HepG2 (cell line): ENCODE measurements around the gene ZIM2. TPM values are rescaled to one million over a fixed set of nuclear protein-coding genes. Genes with fewer than 3 reads are reported as not detected.
A peak's percentile ranks its signal among the peaks of the same experiment; 100 is the strongest.

Experiments
- ATAC-seq: fragments of 200-7000 bp; cut with Tn5 transposase; 3 replicates; pipeline ENCODE4 v1.9.1; 2020; ENCODE audit warnings: mild to moderate bottlenecking, moderate library complexity
- BruUV-seq: library from RNA; stranded (reverse); fragments of 400-500 nt; replicated peaks from 2 replicates; lab custom pipeline; 2021; lab: Mats Ljungman, UMichigan
- CTCF ChIA-PET: fragments of 300-600 bp; formaldehyde crosslinking; extraction: SDS; loops from one replicate; lab custom pipeline; 2021; ENCODE audit warnings: low total read pairs, inconsistent platforms, low intra/inter-chr PET ratio; lab: Yijun Ruan, JAX
- POLR2A ChIA-PET: fragments of 350-600 bp; sonication (Branson Sonifier 250); formaldehyde crosslinking; loops from one replicate; lab custom pipeline; 2020; ENCODE audit warnings: antibody characterized with exemption, inconsistent platforms; lab: Yijun Ruan, JAX
- DNase-seq: peaks from one replicate; pipeline ENCODE4 v3.0.0-alpha.2; 2015; ENCODE audit warnings: low spot score
- FAIRE-seq: peaks from 3 replicates; lab custom pipeline; 2011; peaks lifted over from hg19 to GRCh38; lab: Jason Lieb, UNC
- H2AFZ ChIP-seq: one replicate; pipeline ENCODE4 v1.6.1; 2011; ENCODE audit warnings: low read length, inconsistent platforms
- H3K27ac ChIP-seq: fragments of 300-600 bp; 3 replicates; pipeline ENCODE4 v1.8.0; 2011; ENCODE audit warnings: mixed run types, mild to moderate bottlenecking, mixed read lengths, low read length, inconsistent platforms; ENCODE audit not compliant: insufficient read depth; ENCODE audit errors: extremely low read length
- H3K27me3 ChIP-seq, 2 experiments: fragments of 200-600 bp in 1 of 2; 2 replicates in 1 of 2; 3 replicates in 1 of 2; pipeline versions ENCODE4 v1.6.0 to v1.8.0; 2011; ENCODE audit warnings: low read length in 2 of 2, mild to moderate bottlenecking in 2 of 2, moderate library complexity in 2 of 2, inconsistent platforms in 1 of 2; ENCODE audit not compliant: insufficient read depth in 2 of 2, control insufficient read depth in 1 of 2
- H3K36me3 ChIP-seq, 2 experiments: fragments of 200-600 bp in 1 of 2; replicated peaks in 1 of 2; 2 replicates in 1 of 2; 3 replicates in 1 of 2; pipeline versions ENCODE4 v1.5.1 to v1.8.0; 2011; ENCODE audit warnings: low read length in 2 of 2, inconsistent platforms in 1 of 2; ENCODE audit not compliant: insufficient read depth in 2 of 2, control insufficient read depth in 1 of 2
- H3K4me1 ChIP-seq: 2 replicates; pipeline ENCODE4 v1.5.1; 2012; ENCODE audit warnings: low read length, inconsistent platforms; ENCODE audit not compliant: insufficient read depth
- H3K4me2 ChIP-seq: 2 replicates; pipeline ENCODE4 v1.6.0; 2011; ENCODE audit warnings: low read depth, low read length, inconsistent platforms
- H3K4me3 ChIP-seq, 3 experiments: fragments of 200-600 bp in 1 of 3; sonication (generic), shearing (Covaris generic) in 1 of 3; replicated peaks in 1 of 3; 2 replicates each; pipeline ENCODE4 v1.5.1; 2011 to 2016; ENCODE audit warnings: low read length in 3 of 3, inconsistent platforms in 2 of 3, low read depth in 2 of 3, mild to moderate bottlenecking in 2 of 3, control low read depth in 1 of 3, mixed read lengths in 1 of 3; ENCODE audit not compliant: insufficient read depth in 1 of 3
- H3K79me2 ChIP-seq: one replicate; pipeline ENCODE4 v1.6.1; 2011; ENCODE audit warnings: low read length, inconsistent platforms; ENCODE audit not compliant: insufficient read depth
- H3K9ac ChIP-seq: 2 replicates; pipeline ENCODE4 v1.6.0; 2011; ENCODE audit warnings: mild to moderate bottlenecking, low read depth, low read length, inconsistent platforms; ENCODE audit not compliant: insufficient read depth
- H3K9me3 ChIP-seq: 2 replicates; pipeline ENCODE4 v1.5.1; 2012; ENCODE audit warnings: mild to moderate bottlenecking, low read length
- H4K20me1 ChIP-seq: 2 replicates; pipeline ENCODE4 v1.6.0; 2011; ENCODE audit warnings: inconsistent platforms, mild to moderate bottlenecking, low read length, moderate library complexity; ENCODE audit not compliant: insufficient read depth
- AGO2 ChIP-seq: fragments of 200-400 bp; formaldehyde crosslinking; optimal IDR thresholded peaks from 2 replicates; pipeline ENCODE3; 2017; ENCODE audit warnings: mild to moderate bottlenecking, low read depth, low read length, moderate library complexity
- BCL3 ChIP-seq: sonication (generic); formaldehyde crosslinking; IDR thresholded peaks from 2 replicates; pipeline ENCODE4 v1.5.1; 2020; ENCODE audit warnings: mild to moderate bottlenecking, missing genetic modification reagents, moderate library complexity
- GATAD2A ChIP-seq: IDR thresholded peaks from 2 replicates; pipeline ENCODE4 v1.6.1; 2016
- GZF1 ChIP-seq: sonication (generic); formaldehyde crosslinking; IDR thresholded peaks from 2 replicates; pipeline ENCODE4 v1.5.1; 2020; ENCODE audit warnings: mild to moderate bottlenecking, missing genetic modification reagents
- KDM1A ChIP-seq: IDR thresholded peaks from 2 replicates; pipeline ENCODE4 v1.6.1; 2016; ENCODE audit warnings: missing compliant biosample characterization
- KMT2B ChIP-seq: IDR thresholded peaks from 2 replicates; pipeline ENCODE4 v1.6.1; 2016; ENCODE audit warnings: missing genetic modification reagents, missing compliant biosample characterization
- MIER3 ChIP-seq: IDR thresholded peaks from 2 replicates; pipeline ENCODE4 v1.6.1; 2016; ENCODE audit warnings: missing compliant biosample characterization, borderline replicate concordance
- MXD3 ChIP-seq: IDR thresholded peaks from 2 replicates; pipeline ENCODE4 v1.6.1; 2016; ENCODE audit warnings: mild to moderate bottlenecking, missing biosample characterization, missing genetic modification reagents
- POLR2A ChIP-seq, 2 experiments: IDR thresholded peaks; 2 replicates each; pipeline ENCODE4 v1.6.1; 2011; ENCODE audit warnings: low read depth in 2 of 2, low read length in 2 of 2, mild to moderate bottlenecking in 1 of 2, moderate library complexity in 1 of 2; ENCODE audit not compliant: insufficient read depth in 1 of 2
- PTBP1 ChIP-seq: fragments of 200-400 bp; formaldehyde crosslinking; IDR thresholded peaks from 2 replicates; pipeline ENCODE4 v1.6.1; 2018; ENCODE audit warnings: low read length, low read depth; ENCODE audit not compliant: poor library complexity, severe bottlenecking
- SIN3B ChIP-seq: fragments of 150-350 bp; IDR thresholded peaks from 2 replicates; pipeline ENCODE4 v1.6.1; 2014; ENCODE audit warnings: low read length
- ZFP90 ChIP-seq: sonication (generic); formaldehyde crosslinking; IDR thresholded peaks from 2 replicates; pipeline ENCODE4 v1.8.0; 2022; ENCODE audit warnings: missing genetic modification reagents, mild to moderate bottlenecking, inconsistent platforms, borderline replicate concordance
- ZFX ChIP-seq: sonication (generic); formaldehyde crosslinking; IDR thresholded peaks from 2 replicates; pipeline ENCODE4 v1.4.0; 2020; ENCODE audit warnings: mild to moderate bottlenecking, low read depth, missing genetic modification reagents, moderate library complexity
- ZNF558 ChIP-seq: sonication (generic); formaldehyde crosslinking; IDR thresholded peaks from 2 replicates; pipeline ENCODE4 v1.9.0; 2022; ENCODE audit warnings: mild to moderate bottlenecking, missing genetic modification reagents, borderline replicate concordance
- ZNF589 ChIP-seq: sonication (generic); formaldehyde crosslinking; conservative IDR thresholded peaks from 2 replicates; pipeline ENCODE4 v1.8.0; 2022; ENCODE audit warnings: mild to moderate bottlenecking, moderate library complexity, missing genetic modification reagents
- ZNF687 ChIP-seq: sonication (generic); formaldehyde crosslinking; IDR thresholded peaks from 2 replicates; pipeline ENCODE4 v1.5.1; 2020; ENCODE audit warnings: mild to moderate bottlenecking, missing genetic modification reagents, moderate library complexity
- ZNF792 ChIP-seq: IDR thresholded peaks from 2 replicates; pipeline ENCODE4 v1.6.1; 2016
- WGBS: methylation state at CpG from one replicate; pipeline ENCODE4 v1.1.6; 2017; ENCODE audit warnings: low lambda C conversion rate; 5-methylcytosine and 5-hydroxymethylcytosine counted together
- in situ Hi-C: cut with HindIII; loops from 2 replicates; pipeline ENCODE4 v1.10.0; 2017; ENCODE audit warnings: low pct_unique_long_range_greater_than_20kb; ENCODE audit not compliant: extremely low pct_ligation_motif_present
- intact Hi-C: fragments of 100-400 bp; cut with micrococcal nuclease; formaldehyde crosslinking; loops from one replicate; pipeline ENCODE4 v1.10.0; 2022; ENCODE audit not compliant: unreplicated experiment
- polyA plus RNA-seq, 8 experiments: library from polyadenylated mRNA; depleted of rRNA in 3 of 8; stranded (reverse) in 7 of 8; unstranded in 1 of 8; fragments of >200 nt; fragmentation: Illumina TruSeq in 4 of 8; extraction: Trizol in 4 of 8; gene quantifications; 2 replicates each; pipeline versions ENCODE4 v1.2.1 to v1.2.3, GENCODE V29; 2011 to 2016; ENCODE audit warnings: low read depth in 4 of 8, missing spikeins in 1 of 8, mixed read lengths in 1 of 8; ENCODE audit not compliant: insufficient read depth in 1 of 8
- total RNA-seq, 5 experiments: library from RNA; depleted of rRNA; stranded (reverse); fragments of >200 nt; fragmentation: Illumina TruSeq; extraction: Trizol; gene quantifications; 2 replicates each; pipeline ENCODE4 v1.2.3, GENCODE V29; 2016; ENCODE audit warnings: low read depth in 1 of 5

Gene ZIM2
- total and polyA plus RNA-seq, 2 of the 13 experiments (the other 11 are each of a cell fraction or from before 2014, with no cell fraction given): 7.2 to 10.3 TPM

- Histone ChIP-seq H3K4me3 (no peak overlapping the region), H2AFZ (no peak overlapping the region), H4K20me1 (peaks cover 71% of the 10 kb centered on the region), H3K4me1 (peaks cover 13% of the 10 kb centered on the region; the same call in 1 of the 2 replicates), H3K9ac (no peak overlapping the region), H3K4me2 (peak overlapping the region; percentile 21; the same call in 1 of the 2 replicates), H3K9me3 (no peaks in the 10 kb centered on the region), H3K79me2 (peaks cover 10% of the 10 kb centered on the region), H3K27me3 (no peaks in the 10 kb centered on the region), H3K36me3 (peaks cover 32 to 95% of the 10 kb centered on the region in 2 experiments), H3K27ac (no peak overlapping the region)
- ATAC-seq: peak; percentile 14; the same call in 2 of the 3 replicates
- no peak for DNase-seq
- WGBS: 50% methylated on average over 4 of the region's 6 CpGs
- POLR2A ChIA-PET: no interaction called here
- BruUV-seq: no TSS peak
- 0 out of 2 replicates have a peak, but pooled peaks have one; percentile 9 for TF ChIP-seq ZNF558
- no peak for TF ChIP-seq PTBP1
- no peak for TF ChIP-seq SIN3B
- no peak for TF ChIP-seq ZFP90 (CRISPR knock-in tag)
- no peak for TF ChIP-seq ZNF792
- no peak for TF ChIP-seq KDM1A (CRISPR knock-in tag)
- peak; percentile 43 for TF ChIP-seq AGO2
- TF ChIP-seq GATAD2A (CRISPR knock-in tag): no peak
- TF ChIP-seq GZF1 (CRISPR knock-in tag): no peak
- TF ChIP-seq ZNF589 (CRISPR knock-in tag): no peak
- TF ChIP-seq MXD3: no peak
- TF ChIP-seq KMT2B (CRISPR knock-in tag): no peak
- TF ChIP-seq ZNF687: peak; percentile 27; the same call in 1 of the 2 replicates
- 0 out of 2 replicates have a peak, but pooled peaks have one; percentile 10 for TF ChIP-seq ZFX (CRISPR knock-in tag)
- 0 out of 4 replicates have a peak, but pooled peaks of 1 of the 2 experiments have one; percentile 10 for TF ChIP-seq POLR2A (IDR thresholded peaks at IDR 0.05; ENCODE audit: insufficient read depth in 1 of 2, low read depth in 2 of 2, low read length in 2 of 2)
- TF ChIP-seq BCL3 (CRISPR knock-in tag): no peak
- no peak for TF ChIP-seq MIER3 (CRISPR knock-in tag)
- no peak for FAIRE-seq
- intact Hi-C loops (no loop called here), in situ Hi-C loops (no loop called here)
- CTCF ChIA-PET: no interaction called here
Observed at GRCh38 chr19:56821675-56822074, 18.9 kb downstream of the ZIM2 start.
